Ovary (tissue), 9 donors: ENCODE measurements around the gene TBC1D1. TPM values are rescaled to one million over a fixed set of nuclear protein-coding genes. Genes with fewer than 3 reads are reported as not detected.

Source experiments
- DNase-seq, 5 donors: peaks; one replicate each; pipeline ENCODE4 v3.0.0-alpha.2; 2019 to 2020
- H3K27ac ChIP-seq, 2 donors: fragments of 200-600 bp; one replicate each; pipeline versions ENCODE4 v1.5.1 to v1.8.0; 2019 to 2022
- H3K27me3 ChIP-seq: fragments of 200-600 bp; one replicate; pipeline ENCODE4 v1.8.0; 2022
- H3K36me3 ChIP-seq: fragments of 200-600 bp; sonication (generic); one replicate; pipeline ENCODE4 v1.5.1; 2019
- H3K4me1 ChIP-seq: one replicate; pipeline ENCODE4 v1.8.1; 2013; ENCODE audit warnings: mild to moderate bottlenecking, moderate library complexity; ENCODE audit not compliant: insufficient read depth
- H3K4me3 ChIP-seq: fragments of 200-600 bp; sonication (generic); one replicate; pipeline ENCODE4 v1.5.1; 2017
- H3K9me3 ChIP-seq, 2 donors: fragments of 200-600 bp in 1 of 2; sonication (generic) in 1 of 2; one replicate each; pipeline versions ENCODE4 v1.5.1 to v1.8.1; 2013 to 2019; ENCODE audit warnings: mild to moderate bottlenecking in 1 of 2, moderate library complexity in 1 of 2
- EP300 ChIP-seq: sonication (generic); formaldehyde crosslinking; IDR thresholded peaks from one replicate; pipeline ENCODE4 v1.6.1; 2017; ENCODE audit warnings: antibody characterized with exemption
- POLR2A ChIP-seq: fragments of 450-650 bp; IDR thresholded peaks from one replicate; pipeline ENCODE4 v1.6.1; 2017; ENCODE audit warnings: antibody characterized with exemption, mild to moderate bottlenecking, moderate library complexity
- WGBS, 3 donors: extraction: QIAGEN DNeasy Blood & Tissue Kit in 1 of 3; methylation state at CpG; one replicate each; pipeline versions ENCODE4 v1.1.5 to v1.1.7; 2013 to 2017; 5-methylcytosine and 5-hydroxymethylcytosine counted together
- intact Hi-C, 4 donors: fragments of 100-400 bp; cut with DNase I; formaldehyde crosslinking; loops; one replicate each; pipeline versions ENCODE4 v1.11.0 to v1.15.1; 2022 to 2023
- polyA plus RNA-seq, 2 donors: library from polyadenylated mRNA; stranded (reverse); fragments of 200-250 nt in 1 of 2; fragments of 350-450 nt in 1 of 2; fragmentation: Illumina TruSeq in 1 of 2; extraction: RNeasy Lipid Tissue Mini Kit (QIAGEN cat#74804) in 1 of 2; gene quantifications; one replicate each; pipeline ENCODE4 v1.2.3, GENCODE V29; 2013 to 2014
- total RNA-seq, 7 donors: library from RNA; depleted of rRNA in 2 of 7; stranded (reverse); fragments of >200 nt in 2 of 7; fragmentation: NEBNext Ultra II Directional in 3 of 7; extraction: Animal tissue kit (Norgen Biotek cat#: 25700) in 3 of 7; gene quantifications; one replicate each; pipeline versions ENCODE4 v1.1.0 to v1.2.4, GENCODE V29; 2016 to 2023
- TF ChIP-seq, protein P1 (sequence below), 3 donors: fragments of 450-650 bp in 2 of 3; fragments of 200-600 bp in 1 of 3; IDR thresholded peaks; one replicate each; pipeline versions ENCODE4 v1.5.1 to v1.8.0; 2016 to 2022; ENCODE audit warnings: antibody characterized with exemption in 3 of 3, mild to moderate bottlenecking in 1 of 3
- donor health status: DM: no; HTN: no; CAD: no; lungs with moderate emphysema.
- donor health status: DM: no; HTN: no; CAD: no.
- donor health status: Bipolar disorder and iron deficiency.
- donor health status: DM: yes; HTN: yes; CAD: no.
- donor health status: DM: no; HTN: no; CAD: no.
- donor health status: DM: yes; HTN: yes; CAD: no.

The TBC1D1 gene
- total and polyA plus RNA-seq, 9 donors, result 39.5 to 104 (median 63.9) TPM

DNA sequence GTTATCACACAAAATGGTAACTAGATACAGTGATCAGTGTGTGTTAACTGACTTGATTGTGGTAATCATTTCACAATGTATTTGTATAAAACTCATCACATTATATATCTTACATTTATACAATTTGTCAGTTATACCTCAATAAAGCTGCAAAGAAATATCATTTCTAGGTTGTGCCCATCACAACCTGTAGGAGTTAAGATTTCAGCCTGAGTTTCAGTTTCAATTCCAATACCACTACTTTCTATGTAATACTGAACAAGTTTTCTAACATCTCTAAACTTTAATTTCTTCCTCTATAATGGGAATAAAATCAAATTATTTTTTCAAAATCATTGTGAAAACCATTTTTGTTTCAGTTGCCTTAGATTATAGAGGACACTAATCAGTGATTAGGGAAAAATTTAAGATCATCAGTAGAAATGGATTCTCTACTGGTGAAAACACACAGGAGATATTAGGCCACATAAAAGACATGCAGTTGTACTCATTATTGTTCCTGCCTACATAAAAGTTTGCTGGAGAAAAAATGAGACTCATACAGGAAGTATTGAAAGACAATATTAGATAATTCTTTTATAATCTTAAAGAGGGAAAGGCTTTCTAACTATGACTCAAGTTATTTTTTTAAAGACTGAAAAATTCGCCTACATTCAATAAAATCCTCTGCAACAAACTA, 18.4 kb upstream of the TBC1D1 start:
- no peaks in the 10 kb centered on the region for H3K4me1 ChIP-seq
- no peaks in the 10 kb centered on the region for H3K36me3 ChIP-seq
- no peak for TF ChIP-seq POLR2A
- TF ChIP-seq, protein P1, sequence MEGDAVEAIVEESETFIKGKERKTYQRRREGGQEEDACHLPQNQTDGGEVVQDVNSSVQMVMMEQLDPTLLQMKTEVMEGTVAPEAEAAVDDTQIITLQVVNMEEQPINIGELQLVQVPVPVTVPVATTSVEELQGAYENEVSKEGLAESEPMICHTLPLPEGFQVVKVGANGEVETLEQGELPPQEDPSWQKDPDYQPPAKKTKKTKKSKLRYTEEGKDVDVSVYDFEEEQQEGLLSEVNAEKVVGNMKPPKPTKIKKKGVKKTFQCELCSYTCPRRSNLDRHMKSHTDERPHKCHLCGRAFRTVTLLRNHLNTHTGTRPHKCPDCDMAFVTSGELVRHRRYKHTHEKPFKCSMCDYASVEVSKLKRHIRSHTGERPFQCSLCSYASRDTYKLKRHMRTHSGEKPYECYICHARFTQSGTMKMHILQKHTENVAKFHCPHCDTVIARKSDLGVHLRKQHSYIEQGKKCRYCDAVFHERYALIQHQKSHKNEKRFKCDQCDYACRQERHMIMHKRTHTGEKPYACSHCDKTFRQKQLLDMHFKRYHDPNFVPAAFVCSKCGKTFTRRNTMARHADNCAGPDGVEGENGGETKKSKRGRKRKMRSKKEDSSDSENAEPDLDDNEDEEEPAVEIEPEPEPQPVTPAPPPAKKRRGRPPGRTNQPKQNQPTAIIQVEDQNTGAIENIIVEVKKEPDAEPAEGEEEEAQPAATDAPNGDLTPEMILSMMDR (IDR thresholded peaks at IDR 0.05), result no peak
- no peak for TF ChIP-seq EP300
- DNase-seq, result no peak
- H3K9me3 ChIP-seq, result no peaks in the 10 kb centered on the region
- H3K27me3 ChIP-seq, result no peaks in the 10 kb centered on the region
- whole genome bisulfite sequencing, 3 donors, result 40 to 51% (median 45%) methylated on average over 1 of the region's 1 CpG
- H3K27ac ChIP-seq, result no peak overlapping the region
- no peak overlapping the region for H3K4me3 ChIP-seq
- intact Hi-C loops, result no loop called here

DNA sequence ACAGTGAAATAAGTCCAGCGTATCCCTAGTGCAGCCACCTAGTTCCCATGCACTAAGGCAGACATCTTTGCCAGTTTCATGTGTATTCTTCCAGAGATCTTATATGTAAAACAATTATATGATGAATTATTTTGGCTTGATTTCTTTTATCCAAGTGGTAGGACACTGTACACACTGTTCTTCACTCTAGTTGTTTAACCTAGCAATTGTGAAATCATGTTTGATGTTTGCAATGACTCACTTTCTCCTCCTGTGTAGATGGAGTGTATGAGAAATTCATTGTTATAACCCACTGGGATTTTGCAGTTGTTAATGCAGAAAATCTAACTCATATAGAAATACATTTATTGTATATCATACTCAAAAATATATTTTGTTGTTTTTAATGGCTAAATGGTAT, 17.5 kb upstream of the TBC1D1 start:
- WGBS, 3 donors, result 61 to 76% (median 76%) methylated on average over 1 of the region's 1 CpG
- no peaks in the 10 kb centered on the region for H3K27me3 ChIP-seq
- H3K27ac ChIP-seq, result no peak overlapping the region
- no peak overlapping the region for H3K4me3 ChIP-seq
- H3K36me3 ChIP-seq, result no peaks in the 10 kb centered on the region
- intact Hi-C loops, result no loop called here
- no peak for DNase-seq
- H3K9me3 ChIP-seq, result no peaks in the 10 kb centered on the region
- TF ChIP-seq POLR2A, result no peak
- H3K4me1 ChIP-seq, result no peaks in the 10 kb centered on the region

DNA sequence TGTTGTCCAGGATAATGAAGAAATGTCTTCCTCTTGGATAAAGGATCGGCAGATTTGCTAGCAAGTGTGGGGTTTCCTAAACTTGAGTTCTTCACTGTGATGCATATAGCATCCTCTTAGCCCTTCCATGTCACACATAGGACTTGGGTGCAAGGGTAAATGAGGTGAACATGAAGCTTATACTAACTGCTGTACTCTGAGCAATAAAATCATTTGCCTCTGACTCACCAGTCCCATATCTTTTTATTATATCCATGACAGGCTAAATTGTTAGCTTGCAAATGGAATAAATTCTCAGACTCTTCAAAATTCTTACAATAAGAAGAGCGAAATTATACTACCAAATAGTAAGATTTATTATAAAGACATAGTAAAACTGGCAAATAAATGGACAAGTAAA, 14.7 kb upstream of the TBC1D1 start:
- H3K9me3 ChIP-seq, result no peaks in the 10 kb centered on the region
- 83 to 96% (median 93%) methylated on average over 2 of the region's 2 CpGs for WGBS, 3 donors
- no peaks in the 10 kb centered on the region for H3K27me3 ChIP-seq
- no peaks in the 10 kb centered on the region for H3K36me3 ChIP-seq
- H3K4me3 ChIP-seq, result no peak overlapping the region
- no peak overlapping the region for H3K27ac ChIP-seq
- no peak for DNase-seq
- TF ChIP-seq EP300 (no peak), POLR2A (no peak)
- TF ChIP-seq, protein P1 (IDR thresholded peaks at IDR 0.05), result no peak
- intact Hi-C loops, result no loop called here
- H3K4me1 ChIP-seq, result no peaks in the 10 kb centered on the region

DNA sequence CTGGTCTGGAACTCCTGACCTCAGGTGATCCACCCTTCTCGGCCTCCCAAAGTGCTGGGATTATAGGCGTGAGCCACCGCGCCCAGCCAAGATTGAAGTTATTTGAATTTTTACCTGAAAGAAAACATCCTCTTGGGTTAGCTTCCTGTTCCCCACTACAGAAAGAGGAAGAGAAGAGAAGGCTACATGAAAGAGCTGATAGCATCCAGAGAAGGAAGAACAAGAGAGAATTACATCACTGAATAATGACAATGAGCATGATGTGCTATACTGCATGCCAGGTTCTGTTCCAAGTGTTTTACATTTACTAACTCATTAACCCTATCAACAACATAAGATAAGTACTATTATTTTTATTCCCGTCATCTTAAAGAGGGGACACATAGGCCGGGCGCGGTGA, 11.5 kb upstream of the TBC1D1 start:
- no peaks in the 10 kb centered on the region for H3K4me1 ChIP-seq
- intact Hi-C loops, result no loop called here
- no peak overlapping the region for H3K27ac ChIP-seq

DNA sequence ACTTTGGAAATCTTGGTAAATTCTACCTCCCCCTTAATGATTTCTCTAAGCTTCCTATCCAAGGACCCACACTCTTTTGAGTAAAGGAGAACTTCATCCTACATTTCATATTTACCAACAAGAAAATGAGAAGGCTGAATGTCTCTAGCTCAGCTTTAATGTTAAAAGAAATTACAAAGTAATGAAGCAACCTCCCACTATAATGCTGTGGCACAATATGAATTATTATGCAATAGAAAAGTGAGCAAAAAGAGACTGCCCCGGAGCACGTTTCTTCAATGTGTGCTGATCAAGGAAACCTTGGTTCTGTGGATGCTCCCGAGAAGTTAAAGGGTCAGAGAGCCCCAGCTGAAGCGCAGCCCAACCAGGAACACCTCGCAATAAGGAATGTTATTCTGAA, 9.1 kb upstream of the TBC1D1 start:
- Histone ChIP-seq H3K27me3 (no peaks in the 10 kb centered on the region), H3K4me3 (no peak overlapping the region), H3K27ac (no peak overlapping the region), H3K36me3 (no peaks in the 10 kb centered on the region), H3K9me3 (no peaks in the 10 kb centered on the region), H3K4me1 (no peaks in the 10 kb centered on the region)
- 47 to 61% (median 53%) methylated on average over 5 of the region's 5 CpGs for WGBS, 3 donors
- intact Hi-C loops, result no loop called here
- no peak for TF ChIP-seq POLR2A
- no peak for DNase-seq

More for the DNA sequence above, 11.5 kb upstream of the TBC1D1 start:
- Histone ChIP-seq H3K4me3 (no peak overlapping the region), H3K36me3 (no peaks in the 10 kb centered on the region), H3K9me3 (no peaks in the 10 kb centered on the region), H3K27me3 (no peaks in the 10 kb centered on the region)
- TF ChIP-seq EP300 (no peak), POLR2A (no peak)
- TF ChIP-seq, protein P1 (IDR thresholded peaks at IDR 0.05), result no peak
- no peak for DNase-seq
- WGBS, 3 donors, result 93 to 98% (median 94%) methylated on average over 8 of the region's 8 CpGs
